ENCODE data around the gene ARL3. TPM values are rescaled to one million over a fixed set of nuclear protein-coding genes. Genes with fewer than 3 reads are reported as not detected.
A peak's percentile ranks its signal among the peaks of the same experiment; 100 is the strongest.

The ARL3 gene
- total RNA-seq, 6 experiments from 2014 or later, result 13.2 to 18.4 (median 16.8) TPM

GRCh38 chr10:102665904-102666509 lies 48.2 kb downstream of the ARL3 start:
- no peak overlapping the region for H3K4me3 Mint-ChIP-seq
- H3K4me1 Mint-ChIP-seq (ENCODE audit: low read depth), result peaks cover 21% of the 10 kb centered on the region
- H3K9me3 Mint-ChIP-seq, result no peaks in the 10 kb centered on the region
- H3K27ac Mint-ChIP-seq, result no peak overlapping the region
- peaks cover 2% of the 10 kb centered on the region for H3K27me3 Mint-ChIP-seq (ENCODE audit: insufficient read depth)
- no peak for DNase-seq
- TF ChIP-seq, protein P1, sequence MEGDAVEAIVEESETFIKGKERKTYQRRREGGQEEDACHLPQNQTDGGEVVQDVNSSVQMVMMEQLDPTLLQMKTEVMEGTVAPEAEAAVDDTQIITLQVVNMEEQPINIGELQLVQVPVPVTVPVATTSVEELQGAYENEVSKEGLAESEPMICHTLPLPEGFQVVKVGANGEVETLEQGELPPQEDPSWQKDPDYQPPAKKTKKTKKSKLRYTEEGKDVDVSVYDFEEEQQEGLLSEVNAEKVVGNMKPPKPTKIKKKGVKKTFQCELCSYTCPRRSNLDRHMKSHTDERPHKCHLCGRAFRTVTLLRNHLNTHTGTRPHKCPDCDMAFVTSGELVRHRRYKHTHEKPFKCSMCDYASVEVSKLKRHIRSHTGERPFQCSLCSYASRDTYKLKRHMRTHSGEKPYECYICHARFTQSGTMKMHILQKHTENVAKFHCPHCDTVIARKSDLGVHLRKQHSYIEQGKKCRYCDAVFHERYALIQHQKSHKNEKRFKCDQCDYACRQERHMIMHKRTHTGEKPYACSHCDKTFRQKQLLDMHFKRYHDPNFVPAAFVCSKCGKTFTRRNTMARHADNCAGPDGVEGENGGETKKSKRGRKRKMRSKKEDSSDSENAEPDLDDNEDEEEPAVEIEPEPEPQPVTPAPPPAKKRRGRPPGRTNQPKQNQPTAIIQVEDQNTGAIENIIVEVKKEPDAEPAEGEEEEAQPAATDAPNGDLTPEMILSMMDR (IDR thresholded peaks at IDR 0.05), result no peak
- no peaks in the 10 kb centered on the region for H3K36me3 Mint-ChIP-seq (ENCODE audit: low read depth)

DNA sequence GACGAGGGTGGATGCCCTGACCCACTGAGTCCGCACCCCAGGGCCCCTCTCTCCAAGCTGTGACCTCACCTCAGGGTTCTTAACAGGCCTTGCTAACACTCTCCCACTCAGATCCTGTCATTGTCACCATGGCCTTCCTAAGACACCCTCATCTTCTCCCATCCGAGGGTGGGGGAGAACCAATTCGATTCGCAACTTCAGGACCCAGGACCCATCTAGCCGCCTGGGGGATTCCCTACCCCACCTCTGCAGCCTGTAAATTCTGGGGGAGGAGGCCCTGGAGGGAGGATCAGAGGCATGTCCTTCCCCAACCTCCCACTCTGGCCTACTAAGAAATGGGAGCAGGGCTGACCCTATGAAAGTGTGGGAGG lies 52.6 kb downstream of the ARL3 start:
- Mint-ChIP-seq H3K27me3 (ENCODE audit: insufficient read depth) (peaks cover 2% of the 10 kb centered on the region), H3K9me3 (no peaks in the 10 kb centered on the region), H3K4me3 (no peak overlapping the region), H3K27ac (peak overlapping the region; percentile 31; the same call in 1 of the 2 replicates), H3K36me3 (ENCODE audit: low read depth) (peaks cover 8% of the 10 kb centered on the region; the same call in 1 of the 2 replicates), H3K4me1 (ENCODE audit: low read depth) (no peaks in the 10 kb centered on the region; the same call in 1 of the 2 replicates)
- DNase-seq, result no peak
- TF ChIP-seq, protein P1 (IDR thresholded peaks at IDR 0.05), result no peak

DNA sequence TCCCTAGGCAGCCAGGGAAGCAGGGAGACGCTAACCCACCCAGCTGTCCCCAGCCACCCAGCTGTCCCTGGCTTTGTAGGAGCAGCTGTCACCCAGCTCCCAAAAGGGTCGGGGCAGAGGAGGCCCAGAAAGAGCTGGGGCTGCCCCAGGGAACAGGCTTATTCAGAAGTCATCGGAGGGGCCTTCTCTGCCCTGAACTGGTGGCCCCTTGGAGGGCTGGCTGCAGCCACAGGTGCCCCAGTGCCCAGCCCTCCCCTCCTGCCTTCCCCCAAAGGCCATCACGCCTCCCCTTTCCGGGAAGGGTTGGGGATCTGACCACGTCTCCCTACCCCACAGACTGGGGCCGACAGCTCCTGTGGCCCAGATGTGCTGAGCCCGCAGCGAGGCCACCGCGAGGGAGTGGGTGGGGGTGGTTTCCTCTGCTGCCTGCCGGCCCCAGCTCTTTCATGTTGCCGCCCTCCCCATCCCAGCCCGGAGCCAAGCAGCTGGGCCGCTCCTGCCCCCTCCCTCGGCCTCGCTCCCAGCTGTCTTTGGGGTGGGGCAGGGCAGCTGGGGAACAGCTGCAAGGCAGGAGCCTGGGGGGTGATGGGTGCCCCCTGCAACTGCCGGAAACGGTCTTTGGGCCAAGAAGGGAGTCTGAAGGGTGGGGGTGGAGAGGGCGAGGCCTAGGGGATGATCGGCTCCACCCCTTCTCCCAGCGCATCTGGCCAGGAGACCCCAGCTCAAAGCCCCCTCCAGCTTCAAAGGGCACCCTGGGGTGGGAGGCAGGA lies 53.1 kb downstream of the ARL3 start:
- DNase-seq, result no peak
- peaks cover 8% of the 10 kb centered on the region; the same call in 1 of the 2 replicates for H3K36me3 Mint-ChIP-seq (ENCODE audit: low read depth)
- peak overlapping the region; percentile 31 for H3K27ac Mint-ChIP-seq
- H3K9me3 Mint-ChIP-seq, result no peaks in the 10 kb centered on the region
- H3K27me3 Mint-ChIP-seq (ENCODE audit: insufficient read depth), result peaks cover 2% of the 10 kb centered on the region
- TF ChIP-seq, protein P1 (IDR thresholded peaks at IDR 0.05), result no peak
- H3K4me3 Mint-ChIP-seq, result no peak overlapping the region
- no peaks in the 10 kb centered on the region; the same call in 1 of the 2 replicates for H3K4me1 Mint-ChIP-seq (ENCODE audit: low read depth)

DNA sequence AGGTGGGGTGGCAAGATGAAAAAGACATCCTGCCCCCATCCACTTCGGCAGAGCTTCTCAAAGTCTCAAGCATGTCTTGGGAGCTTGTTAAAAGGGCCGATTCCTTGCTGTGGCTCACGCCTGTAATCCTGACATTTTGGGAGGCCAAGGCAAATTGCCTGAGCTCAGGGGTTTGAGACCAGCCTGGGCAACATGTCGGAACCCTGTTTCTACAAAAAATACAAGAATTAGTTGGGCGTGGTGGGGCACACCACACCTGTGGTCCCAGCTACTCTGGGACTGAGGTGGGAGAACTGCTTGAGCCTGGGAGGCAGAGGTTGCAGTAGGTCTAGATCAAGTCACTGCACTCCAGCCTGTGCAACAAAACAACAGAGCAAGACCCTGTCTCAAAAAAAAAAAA lies 55.4 kb downstream of the ARL3 start:
- peaks cover 10% of the 10 kb centered on the region; the same call in 1 of the 2 replicates for H3K36me3 Mint-ChIP-seq (ENCODE audit: low read depth)
- no peak overlapping the region for H3K4me3 Mint-ChIP-seq
- H3K4me1 Mint-ChIP-seq (ENCODE audit: low read depth), result peaks cover under 1% of the 10 kb centered on the region; the same call in 1 of the 2 replicates
- DNase-seq, result no peak
- no peak overlapping the region for H3K27ac Mint-ChIP-seq
- TF ChIP-seq, protein P1 (IDR thresholded peaks at IDR 0.05), result no peak
- peaks cover 2% of the 10 kb centered on the region; the same call in 1 of the 2 replicates for H3K27me3 Mint-ChIP-seq (ENCODE audit: insufficient read depth)
- H3K9me3 Mint-ChIP-seq, result no peaks in the 10 kb centered on the region

DNA sequence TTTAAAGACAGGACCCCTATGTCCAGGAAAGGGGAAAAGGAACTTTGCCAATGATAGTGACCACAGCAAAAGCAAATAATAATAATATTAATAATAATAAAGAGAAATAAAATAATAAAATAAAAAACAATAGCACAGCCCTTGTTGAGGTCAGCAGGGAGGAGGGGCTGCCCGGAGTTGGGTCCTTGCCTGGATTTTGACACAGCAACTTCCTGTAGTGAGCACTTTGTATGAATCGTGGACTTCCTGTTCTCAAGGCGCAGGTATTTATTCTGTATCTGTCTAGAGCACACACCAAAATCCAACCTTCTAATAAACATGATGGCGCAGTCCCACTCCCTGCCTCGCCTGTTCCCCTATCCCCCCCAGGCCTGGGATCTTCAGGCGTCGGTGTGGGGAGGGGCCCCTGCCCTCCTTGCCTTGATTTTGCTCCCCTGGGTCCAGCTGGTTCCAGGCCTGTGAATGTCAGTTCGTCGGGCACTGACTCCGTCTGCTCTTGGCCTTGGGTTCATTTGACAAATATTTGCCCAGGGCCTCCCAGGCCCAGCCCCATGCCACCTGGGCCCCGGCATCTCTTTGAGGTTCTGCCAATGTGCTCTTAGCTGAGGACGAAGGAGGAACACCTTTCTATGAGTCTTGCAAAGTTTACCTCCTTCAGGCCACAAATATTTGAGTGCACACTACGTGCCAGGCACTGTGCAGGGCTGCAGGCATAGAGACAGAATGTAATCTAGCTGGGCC lies 56.0 kb downstream of the ARL3 start:
- Mint-ChIP-seq H3K9me3 (no peaks in the 10 kb centered on the region), H3K27ac (peak overlapping the region; percentile 16), H3K36me3 (ENCODE audit: low read depth) (peaks cover 17% of the 10 kb centered on the region), H3K4me1 (ENCODE audit: low read depth) (peaks cover 7% of the 10 kb centered on the region), H3K27me3 (ENCODE audit: insufficient read depth) (peaks cover 2% of the 10 kb centered on the region; the same call in 1 of the 2 replicates), H3K4me3 (no peak overlapping the region)
- no peak for DNase-seq
- TF ChIP-seq, protein P1 (IDR thresholded peaks at IDR 0.05), result no peak
